B cell (primary cell): Measurements from ENCODE around the gene KISS1R. TPM values are rescaled to one million over a fixed set of nuclear protein-coding genes. Genes with fewer than 3 reads are reported as not detected.
A peak's percentile ranks its signal among the peaks of the same experiment; 100 is the strongest.

Experiments used
- ATAC-seq: fragments of 200-7000 bp; cut with Tn5 transposase; one replicate; pipeline ENCODE4 v1.10.0; 2021; ENCODE audit warnings: low read depth, mild to moderate bottlenecking, moderate number of reproducible peaks, moderate library complexity
- CTCF ChIA-PET: fragments of 350-600 bp; sonication (Branson Sonifier 250); formaldehyde crosslinking; loops from one replicate; lab custom pipeline; 2021; ENCODE audit warnings: antibody characterized with exemption, inconsistent platforms; lab: Charles Lee
- POLR2A ChIA-PET: fragments of 350-600 bp; sonication (Branson Sonifier 250); formaldehyde crosslinking; loops from one replicate; lab custom pipeline; 2021; ENCODE audit warnings: antibody characterized with exemption; lab: Charles Lee
- DNase-seq: peaks from one replicate; pipeline ENCODE4 v3.0.0; 2013
- H2AFZ ChIP-seq: 2 replicates; pipeline ENCODE4 v1.6.1; 2012; ENCODE audit warnings: mild to moderate bottlenecking, low read depth, low read length; ENCODE audit not compliant: insufficient read depth, poor library complexity, severe bottlenecking
- H3K27ac ChIP-seq, 2 donors: 1 replicate in 1 of 2; 2 replicates in 1 of 2; pipeline ENCODE4 v1.5.1; 2012 to 2013; ENCODE audit warnings: low read length in 2 of 2, mild to moderate bottlenecking in 2 of 2, moderate library complexity in 1 of 2
- H3K27me3 ChIP-seq, 4 experiments: fragments of 200-600 bp in 1 of 4; sonication (generic) in 1 of 4; replicated peaks in 1 of 4; 1 replicate in 2 of 4; 2 replicates in 2 of 4; pipeline versions ENCODE4 v1.6.1 to v1.7.0; 2013 to 2016; ENCODE audit warnings: low read length in 3 of 4, mild to moderate bottlenecking in 2 of 4, mixed read lengths in 1 of 4, moderate library complexity in 1 of 4; ENCODE audit not compliant: insufficient read depth in 4 of 4, control insufficient read depth in 3 of 4; ENCODE audit errors: control extremely low read depth in 1 of 4
- H3K36me3 ChIP-seq, 2 experiments: replicated peaks in 1 of 2; 1 replicate in 1 of 2; 2 replicates in 1 of 2; pipeline versions ENCODE4 v1.6.1 to v1.7.1; 2013; ENCODE audit warnings: low read length in 1 of 2; ENCODE audit not compliant: insufficient read depth in 2 of 2, control insufficient read depth in 1 of 2; ENCODE audit errors: control extremely low read depth in 1 of 2, extremely low read depth in 1 of 2
- H3K4me1 ChIP-seq, 2 donors: fragments of 200-600 bp in 1 of 2; sonication (generic) in 1 of 2; 1 replicate in 1 of 2; 2 replicates in 1 of 2; pipeline versions ENCODE4 v1.5.1 to v1.6.1; 2013 to 2017; ENCODE audit warnings: low read length in 2 of 2; ENCODE audit not compliant: control insufficient read depth in 2 of 2, insufficient read depth in 2 of 2
- H3K4me2 ChIP-seq: replicated peaks from 2 replicates; pipeline ENCODE3; 2012; ENCODE audit warnings: mild to moderate bottlenecking, low read depth, low read length; ENCODE audit not compliant: poor library complexity, severe bottlenecking
- H3K4me3 ChIP-seq, 5 experiments: fragments of 200-600 bp in 1 of 5; sonication (generic) in 1 of 5; 1 replicate in 3 of 5; 2 replicates in 2 of 5; pipeline versions ENCODE4 v1.5.1 to v1.7.0; 2011 to 2016; ENCODE audit warnings: low read length in 4 of 5, mild to moderate bottlenecking in 4 of 5, low read depth in 2 of 5, control low read depth in 1 of 5, moderate library complexity in 1 of 5; ENCODE audit not compliant: insufficient read depth in 1 of 5; ENCODE audit errors: control extremely low read depth in 1 of 5, extremely low read depth in 1 of 5
- H3K79me2 ChIP-seq: fragments of 200-600 bp; sonication (generic); one replicate; pipeline ENCODE4 v1.6.0; 2016; ENCODE audit warnings: low read length; ENCODE audit not compliant: control insufficient read depth, insufficient read depth
- H3K9ac ChIP-seq: fragments of 200-600 bp; sonication (generic); 2 replicates; pipeline ENCODE4 v1.6.1; 2017; ENCODE audit warnings: mild to moderate bottlenecking, low read length, moderate library complexity
- H3K9me3 ChIP-seq, 3 donors: one replicate each; pipeline versions ENCODE4 v1.6.1 to v1.7.1; 2013; ENCODE audit warnings: low read length in 2 of 3; ENCODE audit not compliant: control insufficient read depth in 2 of 3, insufficient read depth in 1 of 3; ENCODE audit errors: control extremely low read depth in 1 of 3
- H4K20me1 ChIP-seq: 2 replicates; pipeline ENCODE4 v1.6.0; 2012; ENCODE audit warnings: mild to moderate bottlenecking, low read length; ENCODE audit not compliant: insufficient read depth, control insufficient read depth, poor library complexity, severe bottlenecking
- H3K27ac Mint-ChIP-seq: one replicate; pipeline ENCODE4 v1.8.0; 2021; ENCODE audit warnings: mixed read lengths
- H3K27me3 Mint-ChIP-seq: one replicate; pipeline ENCODE4 v1.8.0; 2021; ENCODE audit warnings: mixed read lengths
- H3K4me1 Mint-ChIP-seq: one replicate; pipeline ENCODE4 v1.8.0; 2021; ENCODE audit warnings: mixed read lengths
- H3K4me3 Mint-ChIP-seq: one replicate; pipeline ENCODE4 v1.8.0; 2021; ENCODE audit warnings: mixed read lengths
- H3K9me3 Mint-ChIP-seq: one replicate; pipeline ENCODE4 v1.8.0; 2022; ENCODE audit warnings: mixed read lengths; ENCODE audit not compliant: insufficient read depth
- CTCF ChIP-seq: fragments of 200-600 bp; IDR thresholded peaks from one replicate; pipeline ENCODE4 v1.8.0; 2022; ENCODE audit warnings: antibody characterized with exemption, mild to moderate bottlenecking
- EZH2 ChIP-seq: IDR thresholded peaks from 2 replicates; pipeline ENCODE4 v1.6.1; 2012; ENCODE audit warnings: borderline replicate concordance, low read depth, mild to moderate bottlenecking, moderate library complexity, low read length; ENCODE audit not compliant: insufficient read depth, poor library complexity, severe bottlenecking
- WGBS: methylation state at CpG from one replicate; pipeline ENCODE4 v1.1.5; 2013; ENCODE audit warnings: missing lambda C conversion rate; ENCODE audit not compliant: insufficient coverage; 5-methylcytosine and 5-hydroxymethylcytosine counted together
- intact Hi-C: fragments of 100-400 bp; cut with micrococcal nuclease; formaldehyde crosslinking; loops from one replicate; pipeline ENCODE4 v1.10.0; 2022
- polyA plus RNA-seq: library from polyadenylated mRNA; depleted of rRNA; stranded (reverse); fragments of >200 nt; gene quantifications from 2 replicates; pipeline ENCODE4 v1.2.3, GENCODE V29; 2012
- total RNA-seq, 2 donors: library from RNA; stranded (reverse); fragments of 120-200 nt in 1 of 2; gene quantifications; 1 replicate in 1 of 2; 2 replicates in 1 of 2; pipeline versions ENCODE4 v1.2.3 to v1.2.4, GENCODE V29; 2013 to 2022

Gene KISS1R
- total and polyA plus RNA-seq, 2 donors (not counting 1 experiment from before 2014, with no cell fraction given): 0.79 to 1.3 TPM

- Histone ChIP-seq H3K27ac (no peak overlapping the region), H3K79me2 (peaks cover 44% of the 10 kb centered on the region), H3K9ac (no peak overlapping the region), H3K4me3 (no peak overlapping the region), H3K4me2 (no peak overlapping the region), H3K36me3 (peaks cover 0 to 40% of the 10 kb centered on the region in 2 experiments), H2AFZ (no peak overlapping the region), H3K4me1 (peaks cover 5 to 38% of the 10 kb centered on the region in 2 donors), H3K27me3 (no peaks in the 10 kb centered on the region), H4K20me1 (peaks cover 26% of the 10 kb centered on the region), H3K9me3 (no peaks in the 10 kb centered on the region)
- CTCF ChIA-PET: no interaction called here
- Mint-ChIP-seq H3K9me3 (no peaks in the 10 kb centered on the region), H3K4me3 (peak overlapping the region; percentile 66), H3K27ac (peak overlapping the region; percentile 56), H3K27me3 (no peaks in the 10 kb centered on the region), H3K4me1 (peaks cover 14% of the 10 kb centered on the region)
- DNase-seq (no peak), ATAC-seq (no peak)
- no peak for TF ChIP-seq CTCF
- TF ChIP-seq EZH2: no peak
- 96% methylated on average over 26 of the region's 26 CpGs for WGBS
- POLR2A ChIA-PET: no interaction called here
- intact Hi-C loops: no loop called here
These were observed 27.4 kb upstream of the KISS1R start for GRCh38 chr19:889662-890295.

- no peak overlapping the region for H3K9ac ChIP-seq
- over 99% methylated on average over 17 of the region's 18 CpGs for WGBS
- TF ChIP-seq EZH2: no peak
- no peak for TF ChIP-seq CTCF
- H3K79me2 ChIP-seq: peaks cover 35% of the 10 kb centered on the region
- ChIA-PET POLR2A (interaction anchor here (0.6 kb wide), 1 partner anchor 15 kb away, joined by 4 read pairs; no protein-coding TSS in a partner anchor), CTCF (no interaction called here)
- H3K4me3 Mint-ChIP-seq: peak overlapping the region; percentile 73
- H3K4me3 ChIP-seq: no peak overlapping the region
- peaks cover 0 to 31% of the 10 kb centered on the region in 2 experiments for H3K36me3 ChIP-seq
- intact Hi-C loops: no loop called here
- ATAC-seq: no peak
- H3K9me3 Mint-ChIP-seq: no peaks in the 10 kb centered on the region
- H3K27me3 Mint-ChIP-seq: no peaks in the 10 kb centered on the region
- H3K27ac ChIP-seq: no peak overlapping the region
- H3K4me1 ChIP-seq: peaks cover 5 to 38% of the 10 kb centered on the region in 2 donors
- peaks cover 17% of the 10 kb centered on the region for H3K4me1 Mint-ChIP-seq
- H3K27ac Mint-ChIP-seq: peak overlapping the region; percentile 59
- H3K27me3 ChIP-seq: no peaks in the 10 kb centered on the region
- H3K4me2 ChIP-seq: no peak overlapping the region
- no peak for DNase-seq
- H2AFZ ChIP-seq: no peak overlapping the region
- H4K20me1 ChIP-seq: peaks cover 24% of the 10 kb centered on the region
- H3K9me3 ChIP-seq: no peaks in the 10 kb centered on the region
These were observed 26.3 kb upstream of the KISS1R start for GRCh38 chr19:890831-891230.
